ENCODE results near the gene CFAP100.

The CFAP100 gene

GRCh38 chr3:126402178-126402577, 7.5 kb downstream of the CFAP100 start:
- DNase-seq (ENCODE audit: low read depth): no peak

- no peak for DNase-seq (ENCODE audit: low read depth)
Observed at GRCh38 chr3:126402666-126403302, 8.1 kb downstream of the CFAP100 start.

- DNase-seq (ENCODE audit: low read depth): no peak
Observed at GRCh38 chr3:126406389-126407296, 11.9 kb downstream of the CFAP100 start.

GRCh38 chr3:126407412-126408044, 12.8 kb downstream of the CFAP100 start:
- DNase-seq (ENCODE audit: low read depth): no peak

GRCh38 chr3:126408099-126408498, 13.4 kb downstream of the CFAP100 start:
- DNase-seq (ENCODE audit: low read depth): no peak

- DNase-seq (ENCODE audit: low read depth): no peak
Observed at GRCh38 chr3:126412841-126413692, 18.4 kb downstream of the CFAP100 start.

GRCh38 chr3:126413693-126414080, 19.0 kb downstream of the CFAP100 start:
- DNase-seq (ENCODE audit: low read depth): no peak

- no peak for DNase-seq (ENCODE audit: low read depth)
Observed at GRCh38 chr3:126414406-126414805, 19.7 kb downstream of the CFAP100 start.

GRCh38 chr3:126414961-126415660, 20.4 kb downstream of the CFAP100 start:
- no peak for DNase-seq (ENCODE audit: low read depth)

GRCh38 chr3:126415661-126416591, 21.2 kb downstream of the CFAP100 start:
- DNase-seq (ENCODE audit: low read depth): no peak

- DNase-seq (ENCODE audit: low read depth): no peak
Observed at GRCh38 chr3:126416943-126417342, 22.2 kb downstream of the CFAP100 start.

- no peak for DNase-seq (ENCODE audit: low read depth)
Observed at GRCh38 chr3:126417515-126417914, 22.8 kb downstream of the CFAP100 start.

- no peak for DNase-seq (ENCODE audit: low read depth)
Observed at GRCh38 chr3:126417981-126418530, 23.3 kb downstream of the CFAP100 start.

GRCh38 chr3:126418661-126419131, 24.0 kb downstream of the CFAP100 start:
- DNase-seq (ENCODE audit: low read depth): no peak

GRCh38 chr3:126419151-126419703, 24.5 kb downstream of the CFAP100 start:
- DNase-seq (ENCODE audit: low read depth): no peak

- DNase-seq (ENCODE audit: low read depth): no peak
Observed at GRCh38 chr3:126419886-126420786, 25.4 kb downstream of the CFAP100 start.

- no peak for DNase-seq (ENCODE audit: low read depth)
Observed at GRCh38 chr3:126421573-126422119, 26.9 kb downstream of the CFAP100 start.

- no peak for DNase-seq (ENCODE audit: low read depth)
Observed at GRCh38 chr3:126422121-126422520, 27.4 kb downstream of the CFAP100 start.

Measured in T-helper 22 cell (primary cell).